Activated T-cell treated with anti-CD3 and anti-CD28 coated beads, Interleukin-2, amount 50 U/mL, for 4 hours (primary cell): ENCODE results near the gene EML3. TPM values are rescaled to one million over a fixed set of nuclear protein-coding genes. Genes with fewer than 3 reads are reported as not detected.
"Not testable (repeated sequence)": the region's sequence is repeated elsewhere in the genome, so short reads cannot be mapped to it uniquely, and the experiment has no call there.

Source experiments
- ATAC-seq, 2 donors: fragments of 200-7000 bp; cut with Tn5 transposase; one replicate each; pipeline ENCODE4 v1.10.0; 2021
- DNase-seq: peaks from one replicate; pipeline ENCODE4 v3.0.0-alpha.2; 2020
- H3K27me3 Mint-ChIP-seq: one replicate; pipeline ENCODE4 v1.8.0; 2021; ENCODE audit warnings: low read depth, mixed read lengths
- H3K36me3 Mint-ChIP-seq: one replicate; pipeline ENCODE4 v1.8.0; 2022; ENCODE audit warnings: mixed read lengths; ENCODE audit not compliant: insufficient read depth
- H3K4me1 Mint-ChIP-seq: one replicate; pipeline ENCODE4 v1.8.0; 2021; ENCODE audit warnings: low read depth, mixed read lengths
- H3K4me3 Mint-ChIP-seq: one replicate; pipeline ENCODE4 v1.8.0; 2021; ENCODE audit warnings: mild to moderate bottlenecking, moderate library complexity, mixed read lengths
- H3K9me3 Mint-ChIP-seq: one replicate; pipeline ENCODE4 v1.8.0; 2021; ENCODE audit warnings: mixed read lengths
- total RNA-seq, 3 donors: library from RNA; stranded (reverse); gene quantifications; one replicate each; pipeline ENCODE4 v1.2.1, GENCODE V29; 2021

The EML3 gene, protein sequence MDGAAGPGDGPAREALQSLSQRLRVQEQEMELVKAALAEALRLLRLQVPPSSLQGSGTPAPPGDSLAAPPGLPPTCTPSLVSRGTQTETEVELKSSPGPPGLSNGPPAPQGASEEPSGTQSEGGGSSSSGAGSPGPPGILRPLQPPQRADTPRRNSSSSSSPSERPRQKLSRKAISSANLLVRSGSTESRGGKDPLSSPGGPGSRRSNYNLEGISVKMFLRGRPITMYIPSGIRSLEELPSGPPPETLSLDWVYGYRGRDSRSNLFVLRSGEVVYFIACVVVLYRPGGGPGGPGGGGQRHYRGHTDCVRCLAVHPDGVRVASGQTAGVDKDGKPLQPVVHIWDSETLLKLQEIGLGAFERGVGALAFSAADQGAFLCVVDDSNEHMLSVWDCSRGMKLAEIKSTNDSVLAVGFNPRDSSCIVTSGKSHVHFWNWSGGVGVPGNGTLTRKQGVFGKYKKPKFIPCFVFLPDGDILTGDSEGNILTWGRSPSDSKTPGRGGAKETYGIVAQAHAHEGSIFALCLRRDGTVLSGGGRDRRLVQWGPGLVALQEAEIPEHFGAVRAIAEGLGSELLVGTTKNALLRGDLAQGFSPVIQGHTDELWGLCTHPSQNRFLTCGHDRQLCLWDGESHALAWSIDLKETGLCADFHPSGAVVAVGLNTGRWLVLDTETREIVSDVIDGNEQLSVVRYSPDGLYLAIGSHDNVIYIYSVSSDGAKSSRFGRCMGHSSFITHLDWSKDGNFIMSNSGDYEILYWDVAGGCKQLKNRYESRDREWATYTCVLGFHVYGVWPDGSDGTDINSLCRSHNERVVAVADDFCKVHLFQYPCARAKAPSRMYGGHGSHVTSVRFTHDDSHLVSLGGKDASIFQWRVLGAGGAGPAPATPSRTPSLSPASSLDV
- 100 to 1,000 TPM; 145 to 160 (median 155) TPM for total RNA-seq

DNA sequence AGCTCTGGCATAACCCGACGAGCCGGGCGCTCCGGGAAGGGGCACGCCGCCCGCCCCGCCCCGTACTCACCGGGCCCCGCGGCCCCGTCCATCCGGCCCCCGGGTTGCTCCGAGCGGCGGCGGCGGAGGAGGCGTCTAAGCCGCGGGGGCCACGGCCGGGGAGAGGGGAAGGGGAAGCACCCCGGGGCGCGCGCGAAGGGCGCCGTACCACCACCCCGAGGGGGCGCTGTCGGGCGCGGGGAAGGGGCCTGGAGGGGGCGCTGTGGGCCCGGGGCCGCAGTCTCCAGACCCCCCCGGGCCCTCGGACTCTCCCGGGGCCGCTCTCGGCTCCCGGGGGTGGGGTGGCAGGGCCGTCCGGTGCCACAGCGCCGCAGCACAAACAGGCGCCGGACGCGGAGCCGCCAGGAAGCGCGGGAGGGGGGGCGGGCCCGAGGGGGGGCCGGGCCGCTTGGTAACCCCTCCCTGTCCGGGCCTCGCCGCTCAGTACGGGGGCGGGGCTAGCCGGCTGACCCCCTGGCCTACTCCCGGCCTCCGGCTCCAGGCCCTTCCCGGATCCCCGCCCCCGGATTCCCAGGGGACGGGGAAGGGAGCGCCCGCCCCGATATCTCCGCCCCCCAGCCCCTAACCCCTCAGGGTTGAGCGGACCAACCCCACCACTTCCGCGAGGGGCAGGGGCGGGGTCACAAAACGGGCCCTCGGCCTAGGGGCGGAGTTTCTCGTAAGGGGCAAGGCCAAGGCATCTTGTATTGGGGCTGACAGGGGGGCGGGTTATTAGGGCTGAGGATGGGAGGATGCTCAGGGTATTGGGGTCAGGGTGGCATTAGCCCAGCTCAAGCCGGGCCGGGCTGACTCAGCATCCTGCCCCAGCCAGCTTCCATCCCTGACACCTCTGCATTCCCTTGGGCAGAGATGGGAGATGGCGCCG, at the start of gene EML3, which contains the start of gene ROM1:
Gene EML3 (minus strand): TSS at position 410 of the 925 bp plus-strand sequence. CDS start 318 bp downstream, at position 92.
Gene ROM1 (plus strand): TSS at position 892 of the 925 bp plus-strand sequence. CDS start 25 bp downstream, at position 917.
- peak; percentile 88 for DNase-seq
- Mint-ChIP-seq H3K27me3 (no peaks in the 10 kb centered on the region), H3K4me3 (peak within 1 kb of the TSS; percentile 96), H3K36me3 (peaks cover 13% of the 10 kb centered on the region), H3K9me3 (no peaks in the 10 kb centered on the region), H3K4me1 (peaks cover 46% of the 10 kb centered on the region)
- ATAC-seq: peak; percentile 73 to 75

DNA sequence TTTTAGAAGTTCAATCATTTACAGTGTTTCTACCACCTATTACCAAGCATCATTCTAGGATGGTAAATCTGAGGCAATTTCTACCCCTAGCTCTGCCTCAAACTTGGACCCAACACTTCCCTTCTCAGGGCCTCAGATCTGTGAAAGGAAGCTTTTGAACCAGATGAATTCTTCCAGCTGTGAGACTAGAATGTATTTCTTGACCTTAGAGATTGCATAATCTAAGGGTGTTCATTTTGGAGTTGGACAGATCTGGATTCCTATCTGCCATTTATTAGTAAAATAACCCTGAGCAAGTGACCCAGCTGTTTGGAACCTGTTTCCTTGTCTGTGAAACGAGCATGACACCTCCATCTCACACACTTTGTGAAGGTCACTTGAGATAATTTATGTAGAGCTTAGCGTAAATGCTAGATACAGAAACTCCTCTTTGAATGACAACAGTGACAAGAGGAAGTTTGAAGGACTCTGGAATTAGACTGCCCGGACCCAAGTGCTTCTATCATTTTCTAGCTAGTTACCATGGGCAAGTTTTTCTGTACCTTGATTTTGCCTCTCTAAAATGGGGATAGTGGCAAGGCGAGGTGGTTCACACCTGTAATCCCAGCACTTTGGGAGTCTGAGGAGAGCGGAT, 44.3 kb upstream of the EML3 start:
- H3K4me3 Mint-ChIP-seq: no peak overlapping the region
- ATAC-seq (no peak), DNase-seq (no peak)
- no peaks in the 10 kb centered on the region for H3K27me3 Mint-ChIP-seq
- H3K36me3 Mint-ChIP-seq: no peaks in the 10 kb centered on the region
- no peaks in the 10 kb centered on the region for H3K9me3 Mint-ChIP-seq
- H3K4me1 Mint-ChIP-seq: peaks cover 10% of the 10 kb centered on the region

DNA sequence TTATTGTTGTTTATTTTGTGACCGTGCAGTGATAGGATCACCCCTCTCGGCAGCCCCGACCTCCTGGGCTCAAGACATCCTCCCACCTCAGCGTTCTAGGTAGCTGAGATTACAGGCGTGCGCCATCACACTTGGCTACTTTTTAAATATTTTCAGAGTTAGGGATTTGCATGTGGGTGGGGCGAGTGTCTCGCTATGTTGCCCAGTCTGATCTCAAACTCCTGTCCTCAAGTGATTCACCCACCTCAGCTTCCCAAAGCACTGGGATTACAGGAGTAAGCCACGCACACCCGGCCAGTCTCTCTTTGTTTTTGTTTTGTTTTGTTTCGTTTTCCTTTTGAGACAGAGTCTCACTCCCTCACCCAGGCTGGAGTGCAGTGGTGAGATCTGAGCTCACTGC, 41.7 kb upstream of the EML3 start:
- H3K4me3 Mint-ChIP-seq: peak overlapping the region; percentile 52
- ATAC-seq (no peak), DNase-seq (no peak)
- peaks cover 13% of the 10 kb centered on the region for H3K4me1 Mint-ChIP-seq
- no peaks in the 10 kb centered on the region for H3K27me3 Mint-ChIP-seq
- H3K9me3 Mint-ChIP-seq: no peaks in the 10 kb centered on the region
- no peaks in the 10 kb centered on the region for H3K36me3 Mint-ChIP-seq

DNA sequence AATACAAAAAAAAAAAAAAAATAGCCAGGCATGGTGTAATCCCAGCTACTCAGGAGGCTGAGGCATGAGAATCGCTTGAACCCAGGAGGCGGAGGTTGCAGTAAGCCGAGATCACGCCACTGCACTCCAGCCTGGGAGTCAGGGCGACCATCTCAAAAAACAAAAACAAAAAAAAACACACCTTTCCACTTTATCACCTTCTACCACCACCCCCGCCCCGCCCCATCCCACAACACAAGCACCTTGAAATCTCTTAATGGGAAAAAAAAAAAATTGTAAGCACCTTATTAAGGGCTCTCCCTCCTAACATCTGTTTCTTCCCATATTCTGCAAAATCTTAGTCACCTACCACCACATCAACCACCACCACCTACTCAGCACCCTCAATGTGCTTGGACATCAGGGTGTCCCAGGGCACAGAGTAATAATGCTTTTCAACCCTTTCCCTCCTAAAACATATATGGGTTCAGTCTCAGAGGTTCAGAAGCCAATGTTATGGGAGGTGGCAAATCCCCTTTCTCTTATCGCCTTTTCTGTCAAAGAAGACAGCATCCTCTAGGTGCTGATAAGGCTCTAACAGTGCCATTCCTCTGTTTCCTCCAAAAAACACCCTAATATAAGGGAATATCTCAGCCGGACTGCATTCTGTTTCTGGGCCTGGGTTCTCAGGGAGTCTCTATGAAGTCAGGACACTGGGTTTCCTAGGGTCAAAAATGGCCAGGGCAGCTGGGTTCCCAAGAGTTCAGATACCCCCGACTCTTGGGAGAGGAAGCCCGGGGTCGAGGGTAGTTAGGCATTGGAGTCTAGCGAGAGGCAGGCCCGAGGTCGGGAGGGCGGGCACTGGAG, 39.8 kb upstream of the EML3 start:
- peak overlapping the region; percentile 91 for H3K4me3 Mint-ChIP-seq
- H3K27me3 Mint-ChIP-seq: no peaks in the 10 kb centered on the region
- peaks cover 2% of the 10 kb centered on the region for H3K36me3 Mint-ChIP-seq
- no peaks in the 10 kb centered on the region for H3K9me3 Mint-ChIP-seq
- peak; percentile 13 to 18 for ATAC-seq
- no peak for DNase-seq
- peaks cover 13% of the 10 kb centered on the region for H3K4me1 Mint-ChIP-seq

DNA sequence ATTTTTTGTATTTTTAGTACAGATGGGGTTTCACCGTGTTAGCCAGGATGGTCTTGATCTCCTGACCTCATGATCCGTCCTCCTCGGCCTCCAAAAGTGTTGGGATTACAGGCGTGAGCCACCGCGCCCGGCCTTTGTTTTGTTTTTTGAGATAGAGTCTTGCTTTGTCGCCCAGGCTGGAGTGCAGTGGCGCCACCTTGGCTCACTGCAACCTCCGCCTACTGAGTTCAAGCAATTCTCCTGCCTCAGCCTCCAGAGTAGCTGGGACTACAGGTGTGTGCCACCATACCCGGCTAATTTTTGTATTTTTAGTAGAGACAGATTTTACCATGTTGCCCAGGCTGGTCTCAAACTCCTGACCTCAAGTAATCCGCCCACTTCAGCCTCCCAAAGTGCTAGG, 37.7 kb upstream of the EML3 start:
- H3K9me3 Mint-ChIP-seq, H3K27me3 Mint-ChIP-seq, DNase-seq, H3K36me3 Mint-ChIP-seq, ATAC-seq, H3K4me3 Mint-ChIP-seq: not testable (repeated sequence)
- H3K4me1 Mint-ChIP-seq: peaks cover 23% of the 10 kb centered on the region

DNA sequence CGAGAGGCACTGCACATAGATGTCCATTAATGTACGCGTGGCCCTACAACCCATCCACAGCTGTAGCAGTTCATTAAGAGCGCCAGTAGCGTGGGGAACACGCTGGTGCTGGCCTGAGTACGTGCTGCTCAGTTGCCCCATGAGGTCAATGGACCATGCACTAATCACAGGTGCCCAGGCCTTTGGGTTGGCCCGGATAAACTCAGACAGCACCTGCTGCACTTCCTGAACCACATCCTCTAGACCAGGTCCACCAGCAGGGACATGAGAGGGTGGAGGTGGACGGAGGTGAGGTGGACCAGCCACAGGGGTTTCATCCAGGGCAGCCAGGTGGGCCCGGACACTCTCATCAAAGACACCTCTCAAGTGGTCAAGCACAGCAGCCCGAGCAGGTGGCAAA, 36.9 kb upstream of the EML3 start:
- Mint-ChIP-seq H3K27me3 (no peaks in the 10 kb centered on the region), H3K36me3 (peaks cover 2% of the 10 kb centered on the region), H3K9me3 (no peaks in the 10 kb centered on the region), H3K4me3 (no peak overlapping the region), H3K4me1 (peaks cover 28% of the 10 kb centered on the region)
- DNase-seq (no peak), ATAC-seq (no peak)

DNA sequence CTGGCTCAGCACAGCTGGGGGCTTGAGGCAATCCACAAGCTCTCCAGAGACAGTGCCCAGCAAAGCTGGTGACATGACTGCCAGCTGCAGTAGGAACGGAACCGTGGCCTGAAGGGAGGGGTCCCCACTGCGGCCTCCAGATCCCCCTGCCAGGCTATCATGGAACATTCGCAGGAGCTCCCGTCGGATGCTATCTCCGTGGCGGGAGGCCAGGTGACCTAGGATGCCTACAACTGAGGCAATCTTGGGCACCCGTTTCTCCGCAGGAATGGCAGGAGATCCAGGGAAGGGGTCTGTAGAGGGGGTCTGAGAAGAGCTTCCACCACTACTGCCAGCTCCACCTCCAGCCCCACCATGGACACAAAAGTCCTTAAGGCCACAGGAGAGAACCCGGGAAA, 36.4 kb upstream of the EML3 start:
- Mint-ChIP-seq H3K4me1 (peaks cover 31% of the 10 kb centered on the region), H3K27me3 (no peaks in the 10 kb centered on the region), H3K4me3 (no peak overlapping the region), H3K36me3 (peaks cover 2% of the 10 kb centered on the region), H3K9me3 (no peaks in the 10 kb centered on the region)
- ATAC-seq (no peak), DNase-seq (no peak)

DNA sequence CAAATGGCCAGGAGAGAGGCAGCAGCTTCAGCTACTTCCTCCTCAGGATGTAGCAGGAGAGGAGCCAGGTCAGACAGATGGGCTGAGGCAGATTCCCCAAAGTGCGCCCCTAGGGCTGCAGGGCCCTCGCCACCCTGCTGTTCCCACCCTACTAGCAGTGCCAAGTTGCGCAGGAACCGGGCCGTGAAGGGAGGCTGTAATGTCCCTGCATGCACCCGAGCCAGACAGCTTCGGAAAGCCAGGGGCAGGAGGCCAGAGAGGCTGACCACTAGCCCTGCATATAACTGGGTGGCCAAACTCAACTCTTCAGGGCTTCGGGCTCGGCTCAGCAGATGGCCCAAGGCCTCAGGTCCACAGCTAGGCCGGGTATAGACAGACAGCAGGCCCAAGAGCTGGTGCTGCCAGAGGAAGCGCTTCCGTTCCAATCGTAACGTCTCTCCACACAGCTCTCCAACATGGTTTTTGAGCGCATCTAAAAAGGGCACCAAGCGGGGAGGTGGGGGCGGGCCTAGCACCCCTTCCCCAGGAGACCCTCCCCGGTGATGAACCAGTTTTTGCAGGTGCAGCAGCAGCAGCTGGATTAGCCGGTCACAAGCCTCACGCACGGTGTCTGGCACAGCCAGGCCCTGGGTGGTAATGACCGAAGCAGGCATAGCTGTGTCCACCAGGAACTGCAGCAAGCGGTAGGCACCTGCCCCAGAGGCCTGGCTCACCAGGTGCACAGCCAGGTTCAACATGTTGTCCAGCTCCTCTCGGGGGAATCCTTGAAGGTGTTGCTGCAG, 35.8 kb upstream of the EML3 start:
- H3K27me3 Mint-ChIP-seq: no peaks in the 10 kb centered on the region
- ATAC-seq: no peak

DNA sequence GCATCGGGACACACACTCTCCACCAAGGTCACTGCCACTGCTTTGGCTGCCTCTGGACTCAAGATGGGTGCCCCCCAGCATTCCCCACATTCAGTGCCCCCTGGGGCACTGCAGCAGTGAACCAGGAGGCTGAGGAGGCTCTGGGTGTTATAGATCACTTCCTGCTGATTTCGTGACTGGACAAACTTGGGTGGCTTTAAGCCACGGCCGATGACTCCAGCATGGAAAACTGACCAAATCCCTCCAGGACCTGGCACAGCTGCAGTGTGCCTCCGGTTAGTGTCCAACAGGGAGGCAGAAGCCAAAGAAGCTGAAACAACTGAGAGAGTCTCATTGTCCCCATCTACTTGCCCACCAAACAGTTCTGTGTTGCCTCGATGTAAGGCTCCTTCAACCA, 35.0 kb upstream of the EML3 start:
- no peak overlapping the region for H3K4me3 Mint-ChIP-seq
- no peaks in the 10 kb centered on the region for H3K27me3 Mint-ChIP-seq

More for the DNA sequence above, 35.8 kb upstream of the EML3 start:
- Mint-ChIP-seq H3K9me3 (no peaks in the 10 kb centered on the region), H3K4me3 (no peak overlapping the region), H3K36me3 (peaks cover 2% of the 10 kb centered on the region), H3K4me1 (peaks cover 28% of the 10 kb centered on the region)
- no peak for DNase-seq

DNA sequence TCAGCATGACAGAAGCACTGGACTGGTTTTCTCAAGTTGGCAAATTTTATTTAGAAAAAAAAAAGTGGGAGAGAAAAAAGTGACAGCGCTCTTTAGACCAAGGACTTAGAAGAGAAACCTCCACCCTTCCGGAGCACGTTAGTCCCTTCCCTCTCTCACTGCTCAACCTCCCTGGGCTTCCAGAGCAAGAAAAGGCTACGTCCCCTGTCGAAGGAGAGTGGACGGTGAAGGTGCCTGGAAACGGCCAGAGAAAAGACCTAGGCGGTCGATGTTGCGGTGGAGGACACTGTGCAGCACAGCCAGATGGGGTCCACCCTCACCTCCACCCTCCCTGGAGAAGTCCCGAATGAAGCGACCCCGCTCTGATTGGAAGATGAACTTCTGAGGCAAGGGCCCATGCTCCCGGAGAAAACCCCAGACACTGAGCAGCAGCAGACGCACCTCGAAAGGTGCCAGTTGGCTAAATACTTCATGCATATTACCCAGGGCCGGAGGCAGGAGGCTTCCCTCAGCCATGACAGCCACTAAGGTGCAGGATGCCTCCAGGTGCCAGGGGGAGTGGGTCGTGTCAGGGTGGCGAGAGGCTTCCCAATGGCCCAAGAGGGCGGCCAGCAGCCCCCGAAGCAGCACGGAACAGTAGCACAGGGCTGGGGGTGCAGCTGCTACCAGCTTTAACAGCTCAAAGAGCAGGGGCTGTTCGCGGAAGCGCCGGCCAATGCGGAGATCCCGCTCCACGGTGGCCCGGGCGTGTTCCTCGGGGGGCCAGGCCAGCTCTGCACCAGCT, 34.4 kb upstream of the EML3 start:
- no peak for DNase-seq
- Mint-ChIP-seq H3K4me3 (peak overlapping the region; percentile 98), H3K9me3 (no peaks in the 10 kb centered on the region), H3K36me3 (peaks cover 2% of the 10 kb centered on the region), H3K27me3 (no peaks in the 10 kb centered on the region), H3K4me1 (peaks cover 27% of the 10 kb centered on the region)
- ATAC-seq: no peak

More for the DNA sequence above, 35.0 kb upstream of the EML3 start:
- ATAC-seq (no peak), DNase-seq (no peak)
- Mint-ChIP-seq H3K4me1 (peaks cover 30% of the 10 kb centered on the region), H3K36me3 (peaks cover 2% of the 10 kb centered on the region), H3K9me3 (no peaks in the 10 kb centered on the region)

DNA sequence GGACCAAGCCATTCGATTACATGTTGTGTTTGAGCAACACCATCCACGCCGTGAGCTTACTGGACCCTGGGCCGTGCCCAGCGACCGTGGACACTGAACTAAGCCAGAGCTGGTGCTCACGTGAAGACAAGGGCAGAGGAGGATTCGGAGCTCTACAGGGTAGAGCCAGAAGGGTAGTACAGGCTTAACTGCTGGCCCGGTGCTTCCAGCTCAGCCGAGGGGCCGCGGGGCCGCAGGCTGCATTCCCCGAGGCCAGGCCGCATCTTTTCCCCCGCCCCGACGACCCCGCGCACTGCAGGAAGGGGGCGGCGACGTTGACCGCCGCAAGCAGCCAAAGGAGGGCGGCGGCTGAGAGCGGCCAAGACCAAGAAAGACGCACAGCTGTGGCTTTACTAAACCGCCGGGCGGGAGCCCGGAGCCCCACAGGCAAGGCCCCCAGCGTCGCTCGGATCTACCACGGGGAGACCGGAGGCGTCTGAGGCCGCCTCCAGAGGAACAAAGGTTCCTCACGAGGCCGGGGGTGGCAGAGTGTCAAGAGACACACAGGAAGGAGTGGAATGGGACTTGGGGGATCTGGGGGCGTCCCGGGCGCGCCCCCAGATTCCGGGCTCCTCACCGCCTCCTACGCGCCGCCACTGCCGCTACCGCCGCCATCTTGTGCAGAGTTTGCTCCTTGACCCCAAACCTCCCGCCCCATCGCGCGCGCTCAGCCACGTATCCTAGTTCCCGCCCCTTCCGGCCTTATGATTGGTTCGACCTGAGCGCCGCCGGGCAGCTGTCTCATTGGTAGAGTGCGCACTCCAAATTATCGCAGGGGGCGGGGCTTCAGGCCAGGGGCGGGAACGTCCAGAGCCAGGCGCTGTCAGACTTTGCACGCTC, 33.6 kb upstream of the EML3 start, which contains the start of gene GANAB:
Gene GANAB (minus strand): TSS at position 668 of the 879 bp plus-strand sequence. CDS start 14 bp downstream, at position 654.
- DNase-seq (peak; percentile 99), ATAC-seq (peak; percentile 98)
- peaks cover 2% of the 10 kb centered on the region for H3K36me3 Mint-ChIP-seq
- H3K27me3 Mint-ChIP-seq: no peaks in the 10 kb centered on the region
- peak within 1 kb of the TSS; percentile 98 for H3K4me3 Mint-ChIP-seq
- H3K4me1 Mint-ChIP-seq: peaks cover 27% of the 10 kb centered on the region
- H3K9me3 Mint-ChIP-seq: no peaks in the 10 kb centered on the region
